ENCODE data around the gene FBN1. TPM values are rescaled to one million over a fixed set of nuclear protein-coding genes. Genes with fewer than 3 reads are reported as not detected.

FBN1 gene
- total and polyA plus RNA-seq, 2 donors (not counting 3 experiments of a cell fraction or from before 2014, with no cell fraction given), result 107 to 111 TPM

GRCh38 chr15:48538941-48539340 is 106.6 kb downstream of the FBN1 start:
- CTCF ChIA-PET, result interaction anchor here (1.5 to 2.0 kb wide), 2 partner anchors 17 to 64 kb away, joined by 3 to 6 read pairs; no protein-coding TSS in a partner anchor

More at GRCh38 chr15:48538941-48539340, 106.6 kb downstream of the FBN1 start:
- Histone ChIP-seq H3K4me3 (replicated peaks in 1 of 3; ENCODE audit: insufficient read depth in 1 of 3, low read depth in 1 of 3, low read length in 3 of 3) (no peak overlapping the region), H3K36me3 (ENCODE audit: control insufficient read depth in 2 of 2, extremely low read depth in 1 of 2, insufficient read depth in 2 of 2, low read length in 2 of 2) (no peaks in the 10 kb centered on the region), H3K9me1 (replicated peaks; ENCODE audit: control insufficient read depth, extremely low read depth, insufficient read depth, low read length) (no peaks in the 10 kb centered on the region), H3K9ac (replicated peaks; ENCODE audit: extremely low read depth, insufficient read depth, low read length) (no peak overlapping the region), H3K4me2 (ENCODE audit: insufficient read depth, low read length) (no peak overlapping the region), H3K9me3 (replicated peaks; ENCODE audit: control insufficient read depth, insufficient read depth, low read length) (no peaks in the 10 kb centered on the region), H3K27me3 (ENCODE audit: control insufficient read depth in 2 of 2, insufficient read depth in 2 of 2, low read length in 2 of 2) (no peaks in the 10 kb centered on the region), H3K27ac (ENCODE audit: insufficient read depth, low read depth, low read length) (no peak overlapping the region), H4K20me1 (replicated peaks; ENCODE audit: control insufficient read depth, extremely low read depth, insufficient read depth, low read length) (no peaks in the 10 kb centered on the region), H3K79me2 (ENCODE audit: control insufficient read depth, insufficient read depth, low read length) (no peaks in the 10 kb centered on the region), H3K4me1 (ENCODE audit: control insufficient read depth, extremely low read depth, insufficient read depth, low read length) (peaks cover 24% of the 10 kb centered on the region), H2AFZ (ENCODE audit: low read depth, low read length) (no peak overlapping the region)
- intact Hi-C loops (cut with micrococcal nuclease), result no loop called here
- DNase-seq (ENCODE audit: low read depth, low spot score), result no peak
- no peak for FAIRE-seq
- TF ChIP-seq FOS (IDR thresholded peaks at IDR 0.05; ENCODE audit: borderline replicate concordance, insufficient read depth, low read length) (no peak), CTCF (IDR thresholded peaks at IDR 0.05; ENCODE audit: extremely low read depth in 1 of 2, insufficient read depth in 1 of 2, low read depth in 1 of 2, low read length in 2 of 2) (no peak), MYC (IDR thresholded peaks at IDR 0.05; ENCODE audit: low read depth, low read length) (no peak), GATA2 (IDR thresholded peaks at IDR 0.05; ENCODE audit: insufficient read depth, insufficient read length, low read depth, low read length) (no peak), EZH2 (IDR thresholded peaks at IDR 0.05; ENCODE audit: borderline replicate concordance, low read depth, low read length, severe bottlenecking) (no peak), POLR2A (IDR thresholded peaks at IDR 0.05; ENCODE audit: low read depth, low read length) (no peak), POLR2AphosphoS5 (IDR thresholded peaks at IDR 0.05; ENCODE audit: insufficient read depth, low read depth, low read length) (no peak), JUN (IDR thresholded peaks at IDR 0.05; ENCODE audit: borderline replicate concordance, insufficient read depth, insufficient read length, low read depth) (no peak), MAX (IDR thresholded peaks at IDR 0.05; ENCODE audit: insufficient read depth, insufficient read length) (no peak)
- POLR2A ChIA-PET, result no interaction called here
- dilution Hi-C loops (cut with MboI; ENCODE audit: extremely low pct_ligation_motif_present, low sequenced_read_pairs), result no loop called here
- no TSS peak for BruUV-seq (replicated peaks)

All from endothelial cell of umbilical vein (primary cell).